BLaER1 treated with 17β-estradiol and CSF1 and Interleukin-3, amounts not matched to agents 10 nM and 100 nM (cell line): ENCODE data around the gene GRIK3.
A peak's percentile ranks its signal among the peaks of the same experiment; 100 is the strongest.

Source experiments
- H3K27ac ChIP-seq, 11 experiments: shearing (Covaris generic); formaldehyde crosslinking; 2 replicates each; pipeline ENCODE4 v1.8.1; 2022
- H3K27me3 ChIP-seq, 11 experiments: shearing (Covaris generic); formaldehyde crosslinking; 2 replicates each; pipeline ENCODE4 v1.8.1; 2022
- H3K36me3 ChIP-seq, 11 experiments: shearing (Covaris generic); formaldehyde crosslinking; 2 replicates each; pipeline ENCODE4 v1.8.1; 2022
- H3K4me1 ChIP-seq, 10 experiments: shearing (Covaris generic); formaldehyde crosslinking; 2 replicates each; pipeline ENCODE4 v1.8.1; 2022
- H3K4me2 ChIP-seq, 11 experiments: shearing (Covaris generic); formaldehyde crosslinking; 2 replicates each; pipeline ENCODE4 v1.8.1; 2022
- H3K4me3 ChIP-seq, 10 experiments: shearing (Covaris generic); formaldehyde crosslinking; 2 replicates each; pipeline ENCODE4 v1.8.1; 2022
- H3K9ac ChIP-seq, 11 experiments: shearing (Covaris generic); formaldehyde crosslinking; 2 replicates each; pipeline ENCODE4 v1.8.1; 2022
- H3K9me3 ChIP-seq, 11 experiments: shearing (Covaris generic); formaldehyde crosslinking; replicated peaks in 1 of 11; 2 replicates each; pipeline ENCODE4 v1.8.1; 2022
- H4K20me1 ChIP-seq, 11 experiments: shearing (Covaris generic); formaldehyde crosslinking; 2 replicates each; pipeline ENCODE4 v1.8.1; 2022
- Cebpa-rat ChIP-seq, 11 experiments: shearing (Covaris generic); IDR thresholded peaks; 2 replicates each; pipeline ENCODE4 v1.8.1; 2022

GRIK3 gene

GRCh38 chr1:37056325-37056724, 22.0 kb upstream of the GRIK3 start:
- TF ChIP-seq Cebpa-rat (IDR thresholded peaks at IDR 0.05), result no peak
- no peak overlapping the region for H3K27ac ChIP-seq
- H3K27me3 ChIP-seq, result no peaks in the 10 kb centered on the region
- H3K9me3 ChIP-seq, result no peaks in the 10 kb centered on the region
- no peak overlapping the region for H3K4me2 ChIP-seq
- H4K20me1 ChIP-seq, result peaks cover 0 to 4% (median 0%) of the 10 kb centered on the region in 11 experiments; a peak in 1 of 22 replicates
- no peak overlapping the region for H3K4me3 ChIP-seq
- H3K9ac ChIP-seq, result no peak overlapping the region
- H3K36me3 ChIP-seq, result no peaks in the 10 kb centered on the region
- H3K4me1 ChIP-seq, result peaks cover 0 to 17% (median 4%) of the 10 kb centered on the region in 10 experiments; a peak in 9 of 20 replicates

- no peak overlapping the region for H3K9ac ChIP-seq
- 0 out of 22 replicates have a peak overlapping the region, but pooled peaks of 1 of the 11 experiments have one; percentile 5 for H3K4me2 ChIP-seq
- H3K4me1 ChIP-seq, result peaks cover 0 to 17% (median 4%) of the 10 kb centered on the region in 10 experiments; a peak in 9 of 20 replicates
- no peaks in the 10 kb centered on the region for H3K9me3 ChIP-seq
- H3K36me3 ChIP-seq, result no peaks in the 10 kb centered on the region
- H4K20me1 ChIP-seq, result peaks cover 0 to 4% (median 0%) of the 10 kb centered on the region in 11 experiments; a peak in 1 of 22 replicates
- H3K27me3 ChIP-seq, result no peaks in the 10 kb centered on the region
- TF ChIP-seq Cebpa-rat (IDR thresholded peaks at IDR 0.05), result no peak
- no peak overlapping the region for H3K27ac ChIP-seq
- no peak overlapping the region for H3K4me3 ChIP-seq
These were observed 21.3 kb upstream of the GRIK3 start for GRCh38 chr1:37055631-37056030.

- Histone ChIP-seq H3K4me2 (no peak overlapping the region), H3K36me3 (no peaks in the 10 kb centered on the region), H3K9ac (no peak overlapping the region), H4K20me1 (peaks cover 0 to 4% (median 0%) of the 10 kb centered on the region in 11 experiments; a peak in 2 of 22 replicates), H3K27me3 (no peaks in the 10 kb centered on the region), H3K27ac (no peak overlapping the region), H3K4me1 (peaks cover 0 to 7% (median 0%) of the 10 kb centered on the region in 10 experiments; a peak in 3 of 20 replicates), H3K4me3 (no peak overlapping the region), H3K9me3 (no peaks in the 10 kb centered on the region)
- TF ChIP-seq Cebpa-rat (IDR thresholded peaks at IDR 0.05), result no peak
These were observed 18.9 kb upstream of the GRIK3 start for GRCh38 chr1:37053173-37053572.

GRCh38 chr1:37052120-37052519, 17.8 kb upstream of the GRIK3 start:
- Histone ChIP-seq H3K27me3 (no peaks in the 10 kb centered on the region), H3K27ac (no peak overlapping the region), H4K20me1 (peaks cover 0 to 4% (median 0%) of the 10 kb centered on the region in 11 experiments; a peak in 2 of 22 replicates), H3K9ac (no peak overlapping the region), H3K4me1 (peaks cover 0 to 7% (median 0%) of the 10 kb centered on the region in 10 experiments; a peak in 3 of 20 replicates), H3K4me2 (no peak overlapping the region), H3K9me3 (no peaks in the 10 kb centered on the region), H3K4me3 (no peak overlapping the region), H3K36me3 (no peaks in the 10 kb centered on the region)
- TF ChIP-seq Cebpa-rat (IDR thresholded peaks at IDR 0.05), result no peak

- no peak overlapping the region for H3K4me2 ChIP-seq
- H4K20me1 ChIP-seq, result peaks cover 0 to 2% (median 0%) of the 10 kb centered on the region in 11 experiments; a peak in 2 of 22 replicates
- no peak for TF ChIP-seq Cebpa-rat (IDR thresholded peaks at IDR 0.05)
- H3K27me3 ChIP-seq, result no peaks in the 10 kb centered on the region
- peaks cover 0 to 7% (median 0%) of the 10 kb centered on the region in 10 experiments; a peak in 3 of 20 replicates for H3K4me1 ChIP-seq
- no peak overlapping the region for H3K27ac ChIP-seq
- no peak overlapping the region for H3K4me3 ChIP-seq
- no peaks in the 10 kb centered on the region for H3K36me3 ChIP-seq
- H3K9me3 ChIP-seq, result no peaks in the 10 kb centered on the region
- no peak overlapping the region for H3K9ac ChIP-seq
These were observed 17.0 kb upstream of the GRIK3 start for GRCh38 chr1:37051346-37051745.

GRCh38 chr1:37047542-37047941, 13.2 kb upstream of the GRIK3 start:
- no peak overlapping the region for H3K9ac ChIP-seq
- H3K36me3 ChIP-seq, result no peaks in the 10 kb centered on the region
- TF ChIP-seq Cebpa-rat (IDR thresholded peaks at IDR 0.05), result no peak
- no peak overlapping the region for H3K4me2 ChIP-seq
- H3K9me3 ChIP-seq, result no peaks in the 10 kb centered on the region
- no peak overlapping the region for H3K4me3 ChIP-seq
- no peaks in the 10 kb centered on the region for H3K27me3 ChIP-seq
- no peaks in the 10 kb centered on the region; a peak in 1 of 22 replicates for H4K20me1 ChIP-seq
- no peak overlapping the region for H3K27ac ChIP-seq
- no peaks in the 10 kb centered on the region for H3K4me1 ChIP-seq

GRCh38 chr1:37043101-37043500, 8.8 kb upstream of the GRIK3 start:
- Histone ChIP-seq H3K9me3 (no peaks in the 10 kb centered on the region), H3K4me2 (no peak overlapping the region), H4K20me1 (peaks cover 0 to 10% (median 0%) of the 10 kb centered on the region in 11 experiments; a peak in 2 of 22 replicates), H3K4me1 (peaks cover 0 to 5% (median 0%) of the 10 kb centered on the region in 10 experiments; a peak in 1 of 20 replicates), H3K9ac (no peak overlapping the region), H3K27ac (no peak overlapping the region), H3K4me3 (no peak overlapping the region), H3K36me3 (no peaks in the 10 kb centered on the region), H3K27me3 (peaks cover 11 to 30% (median 19%) of the 10 kb centered on the region in 11 experiments)
- no peak for TF ChIP-seq Cebpa-rat (IDR thresholded peaks at IDR 0.05)

GRCh38 chr1:37042506-37042905, 8.2 kb upstream of the GRIK3 start:
- Histone ChIP-seq H3K4me3 (no peak overlapping the region), H3K9ac (no peak overlapping the region), H3K36me3 (no peaks in the 10 kb centered on the region), H3K27me3 (peaks cover 17 to 36% (median 25%) of the 10 kb centered on the region in 11 experiments), H3K9me3 (no peaks in the 10 kb centered on the region), H3K4me1 (peaks cover 0 to 8% (median 0%) of the 10 kb centered on the region in 10 experiments; a peak in 2 of 20 replicates), H4K20me1 (peaks cover 0 to 10% (median 0%) of the 10 kb centered on the region in 11 experiments; a peak in 2 of 22 replicates), H3K27ac (no peak overlapping the region), H3K4me2 (no peak overlapping the region)
- no peak for TF ChIP-seq Cebpa-rat (IDR thresholded peaks at IDR 0.05)

GRCh38 chr1:37041483-37041882, 7.2 kb upstream of the GRIK3 start:
- Histone ChIP-seq H3K4me3 (no peak overlapping the region), H3K4me1 (peaks cover 5 to 14% (median 6%) of the 10 kb centered on the region in 10 experiments), H3K27me3 (peaks cover 28 to 46% (median 34%) of the 10 kb centered on the region in 11 experiments), H3K4me2 (no peak overlapping the region), H3K36me3 (no peaks in the 10 kb centered on the region), H3K9ac (no peak overlapping the region), H3K9me3 (no peaks in the 10 kb centered on the region), H4K20me1 (peaks cover 0 to 11% (median 0%) of the 10 kb centered on the region in 11 experiments; a peak in 2 of 22 replicates), H3K27ac (no peak overlapping the region)
- TF ChIP-seq Cebpa-rat (IDR thresholded peaks at IDR 0.05), result no peak

GRCh38 chr1:37040773-37041172, 6.5 kb upstream of the GRIK3 start:
- Histone ChIP-seq H3K4me1 (peaks cover 12 to 21% (median 13%) of the 10 kb centered on the region in 10 experiments), H3K27me3 (peaks cover 35 to 54% (median 41%) of the 10 kb centered on the region in 11 experiments), H3K4me3 (no peak overlapping the region), H3K27ac (no peak overlapping the region), H3K9ac (no peak overlapping the region), H3K4me2 (no peak overlapping the region), H3K36me3 (no peaks in the 10 kb centered on the region), H3K9me3 (no peaks in the 10 kb centered on the region), H4K20me1 (peaks cover 0 to 17% (median 2%) of the 10 kb centered on the region in 11 experiments; a peak in 12 of 22 replicates)
- TF ChIP-seq Cebpa-rat (IDR thresholded peaks at IDR 0.05), result no peak
